Activated T-cell treated with anti-CD3 and anti-CD28 coated beads, Interleukin-2, amount 50 U/mL, for 72 hours (primary cell): ENCODE measurements around the gene NDUFC1. TPM values are rescaled to one million over a fixed set of nuclear protein-coding genes. Genes with fewer than 3 reads are reported as not detected.

Source experiments
- ATAC-seq, 2 donors: fragments of 150-1000 bp; cut with Tn5 transposase; replicated peaks in 1 of 2; 2 replicates each; pipeline ENCODE4 v1.10.0; 2021; ENCODE audit warnings: moderate library complexity in 2 of 2, mild to moderate bottlenecking in 1 of 2
- DNase-seq, 2 donors: peaks; one replicate each; pipeline ENCODE4 v3.0.0; 2021 to 2022; ENCODE audit warnings: mixed read lengths in 1 of 2
- H3K27ac Mint-ChIP-seq: one replicate; pipeline ENCODE4 v1.8.0; 2022; ENCODE audit warnings: mild to moderate bottlenecking, moderate library complexity, mixed read lengths
- H3K27me3 Mint-ChIP-seq: one replicate; pipeline ENCODE4 v1.8.0; 2022; ENCODE audit warnings: low read depth, mixed read lengths
- H3K36me3 Mint-ChIP-seq, 2 donors: one replicate each; pipeline ENCODE4 v1.8.0; 2022; ENCODE audit warnings: mixed read lengths in 2 of 2, mild to moderate bottlenecking in 1 of 2; ENCODE audit not compliant: insufficient read depth in 2 of 2
- H3K4me1 Mint-ChIP-seq: one replicate; pipeline ENCODE4 v1.8.0; 2022; ENCODE audit warnings: low read depth, mixed read lengths
- H3K4me3 Mint-ChIP-seq, 2 donors: one replicate each; pipeline ENCODE4 v1.8.0; 2022; ENCODE audit warnings: mild to moderate bottlenecking in 2 of 2, mixed read lengths in 2 of 2, moderate library complexity in 2 of 2
- H3K9me3 Mint-ChIP-seq, 2 donors: one replicate each; pipeline ENCODE4 v1.8.0; 2022; ENCODE audit warnings: mixed read lengths in 2 of 2
- total RNA-seq, 2 donors: library from RNA; stranded (reverse); gene quantifications; one replicate each; pipeline ENCODE4 v1.2.3, GENCODE V29; 2022

The NDUFC1 gene
- total RNA-seq, 2 donors from 2014 or later = 28.5 to 30.4 TPM

GRCh38 chr4:139286186-139286698 is 16.0 kb downstream of the NDUFC1 start:
- Mint-ChIP-seq H3K4me1 (no peaks in the 10 kb centered on the region), H3K27ac (no peak overlapping the region), H3K4me3 (no peak overlapping the region), H3K9me3 (peaks cover 3 to 4% of the 10 kb centered on the region in 2 donors), H3K27me3 (peaks cover under 1% of the 10 kb centered on the region), H3K36me3 (peaks cover 8 to 18% of the 10 kb centered on the region in 2 donors)
- DNase-seq (no peak), ATAC-seq (no peak)

GRCh38 chr4:139282721-139283075 is 19.6 kb downstream of the NDUFC1 start:
- H3K9me3 Mint-ChIP-seq = peaks cover 3 to 4% of the 10 kb centered on the region in 2 donors
- DNase-seq (no peak), ATAC-seq (no peak)
- no peak overlapping the region for H3K27ac Mint-ChIP-seq
- H3K27me3 Mint-ChIP-seq = peaks cover 36% of the 10 kb centered on the region
- H3K4me3 Mint-ChIP-seq = no peak overlapping the region
- H3K4me1 Mint-ChIP-seq = peaks cover 20% of the 10 kb centered on the region
- H3K36me3 Mint-ChIP-seq = peaks cover 8 to 13% of the 10 kb centered on the region in 2 donors

GRCh38 chr4:139282065-139282720 is 20.1 kb downstream of the NDUFC1 start:
- H3K27ac Mint-ChIP-seq = no peak overlapping the region
- H3K9me3 Mint-ChIP-seq = peaks cover 3 to 4% of the 10 kb centered on the region in 2 donors
- peaks cover 8 to 13% of the 10 kb centered on the region in 2 donors for H3K36me3 Mint-ChIP-seq
- no peak overlapping the region for H3K4me3 Mint-ChIP-seq
- peaks cover 20% of the 10 kb centered on the region for H3K4me1 Mint-ChIP-seq
- H3K27me3 Mint-ChIP-seq = peaks cover 41% of the 10 kb centered on the region
- DNase-seq (no peak), ATAC-seq (no peak)

- Mint-ChIP-seq H3K4me1 (peaks cover 20% of the 10 kb centered on the region), H3K9me3 (peaks cover 0 to 4% of the 10 kb centered on the region in 2 donors), H3K4me3 (peak within 1 kb of the TSS; percentile 88 to 93), H3K27ac (no peak within 1 kb of the TSS), H3K36me3 (peaks cover 6 to 8% of the 10 kb centered on the region in 2 donors), H3K27me3 (peaks cover 48% of the 10 kb centered on the region)
- ATAC-seq (peak; percentile 87), DNase-seq (peak; percentile 43 to 45)
These were observed 22.3 kb downstream of the NDUFC1 start, which contains the start of gene MGARP for GRCh38 chr4:139279760-139280620. MGARP (minus strand) TSS chr4:139280225; CDS start chr4:139280158, 67 bp downstream.

- peaks cover 48% of the 10 kb centered on the region for H3K27me3 Mint-ChIP-seq
- H3K36me3 Mint-ChIP-seq = peaks cover 0 to 2% of the 10 kb centered on the region in 2 donors
- peak overlapping the region; percentile 88 to 93 for H3K4me3 Mint-ChIP-seq
- H3K27ac Mint-ChIP-seq = no peak overlapping the region
- no peaks in the 10 kb centered on the region for H3K9me3 Mint-ChIP-seq
- DNase-seq (peak in 1 of 2 donors; percentile 9), ATAC-seq (peak; percentile 51 to 58)
- H3K4me1 Mint-ChIP-seq = peaks cover 20% of the 10 kb centered on the region
These were observed 23.1 kb downstream of the NDUFC1 start for GRCh38 chr4:139278912-139279759.

GRCh38 chr4:139278485-139278884 is 23.8 kb downstream of the NDUFC1 start:
- H3K4me3 Mint-ChIP-seq = peak overlapping the region; percentile 88 to 93
- H3K27ac Mint-ChIP-seq = no peak overlapping the region

GRCh38 chr4:139275281-139275735 is 27.0 kb downstream of the NDUFC1 start:
- Mint-ChIP-seq H3K36me3 (no peaks in the 10 kb centered on the region), H3K4me1 (peaks cover 18% of the 10 kb centered on the region), H3K4me3 (no peak overlapping the region), H3K9me3 (no peaks in the 10 kb centered on the region), H3K27me3 (peaks cover 43% of the 10 kb centered on the region), H3K27ac (no peak overlapping the region)
- ATAC-seq (no peak), DNase-seq (no peak)

More at GRCh38 chr4:139278485-139278884, 23.8 kb downstream of the NDUFC1 start:
- Mint-ChIP-seq H3K27me3 (peaks cover 53% of the 10 kb centered on the region), H3K4me1 (peaks cover 20% of the 10 kb centered on the region), H3K9me3 (no peaks in the 10 kb centered on the region), H3K36me3 (peaks cover 0 to 2% of the 10 kb centered on the region in 2 donors)
- ATAC-seq (no peak), DNase-seq (no peak)

- H3K4me3 Mint-ChIP-seq = no peak overlapping the region
- DNase-seq = no peak
- H3K36me3 Mint-ChIP-seq = no peaks in the 10 kb centered on the region
- H3K4me1 Mint-ChIP-seq = peaks cover 13% of the 10 kb centered on the region
- ATAC-seq = no peak
- no peaks in the 10 kb centered on the region for H3K9me3 Mint-ChIP-seq
- peaks cover 38% of the 10 kb centered on the region for H3K27me3 Mint-ChIP-seq
- no peak overlapping the region for H3K27ac Mint-ChIP-seq
These were observed 27.5 kb downstream of the NDUFC1 start for GRCh38 chr4:139274790-139275189.

GRCh38 chr4:139273835-139274234 is 28.4 kb downstream of the NDUFC1 start:
- H3K27me3 Mint-ChIP-seq = peaks cover 29% of the 10 kb centered on the region
- no peaks in the 10 kb centered on the region for H3K9me3 Mint-ChIP-seq
- H3K36me3 Mint-ChIP-seq = no peaks in the 10 kb centered on the region
- H3K4me3 Mint-ChIP-seq = no peak overlapping the region
- DNase-seq (no peak), ATAC-seq (no peak)
- no peak overlapping the region for H3K27ac Mint-ChIP-seq
- H3K4me1 Mint-ChIP-seq = peaks cover 3% of the 10 kb centered on the region

- H3K36me3 Mint-ChIP-seq = no peaks in the 10 kb centered on the region
- ATAC-seq (no peak), DNase-seq (no peak)
- no peak overlapping the region for H3K27ac Mint-ChIP-seq
- H3K4me1 Mint-ChIP-seq = peaks cover 33% of the 10 kb centered on the region
- peaks cover 22% of the 10 kb centered on the region for H3K27me3 Mint-ChIP-seq
- H3K9me3 Mint-ChIP-seq = no peaks in the 10 kb centered on the region
- H3K4me3 Mint-ChIP-seq = peak overlapping the region; percentile 66 to 68
These were observed 35.0 kb downstream of the NDUFC1 start for GRCh38 chr4:139267301-139267700.

- Mint-ChIP-seq H3K27me3 (peaks cover 22% of the 10 kb centered on the region), H3K36me3 (no peaks in the 10 kb centered on the region), H3K4me1 (peaks cover 33% of the 10 kb centered on the region), H3K4me3 (peak overlapping the region; percentile 66 to 68), H3K27ac (peak overlapping the region; percentile 24), H3K9me3 (no peaks in the 10 kb centered on the region)
- ATAC-seq (peak; percentile 96 to 97), DNase-seq (peak; percentile 89 to 93)
These were observed 35.6 kb downstream of the NDUFC1 start for GRCh38 chr4:139266583-139267257.

GRCh38 chr4:139266208-139266582 is 36.1 kb downstream of the NDUFC1 start:
- Mint-ChIP-seq H3K27me3 (peaks cover 22% of the 10 kb centered on the region), H3K36me3 (no peaks in the 10 kb centered on the region), H3K4me1 (peaks cover 33% of the 10 kb centered on the region), H3K27ac (peak overlapping the region; percentile 24), H3K4me3 (peak overlapping the region; percentile 66 to 68), H3K9me3 (no peaks in the 10 kb centered on the region)
- no peak for DNase-seq
- ATAC-seq = peak; percentile 2 to 8
